Uterus (tissue), 2 donors: ENCODE measurements around the gene PLD1.

Source experiments
- POLR2A ChIP-seq, 2 donors: fragments of 450-650 bp; IDR thresholded peaks; one replicate each; pipeline ENCODE4 v1.6.1; 2016; ENCODE audit warnings: antibody characterized with exemption in 2 of 2, mild to moderate bottlenecking in 1 of 2, moderate library complexity in 1 of 2
- TF ChIP-seq, protein P1 (sequence below), 4 experiments: fragments of 200-600 bp in 2 of 4; fragments of 450-650 bp in 2 of 4; sonication (generic) in 2 of 4; IDR thresholded peaks; one replicate each; pipeline ENCODE4 v1.5.1; 2016 to 2019; ENCODE audit warnings: antibody characterized with exemption in 4 of 4, mild to moderate bottlenecking in 2 of 4, moderate library complexity in 1 of 4

DNA sequence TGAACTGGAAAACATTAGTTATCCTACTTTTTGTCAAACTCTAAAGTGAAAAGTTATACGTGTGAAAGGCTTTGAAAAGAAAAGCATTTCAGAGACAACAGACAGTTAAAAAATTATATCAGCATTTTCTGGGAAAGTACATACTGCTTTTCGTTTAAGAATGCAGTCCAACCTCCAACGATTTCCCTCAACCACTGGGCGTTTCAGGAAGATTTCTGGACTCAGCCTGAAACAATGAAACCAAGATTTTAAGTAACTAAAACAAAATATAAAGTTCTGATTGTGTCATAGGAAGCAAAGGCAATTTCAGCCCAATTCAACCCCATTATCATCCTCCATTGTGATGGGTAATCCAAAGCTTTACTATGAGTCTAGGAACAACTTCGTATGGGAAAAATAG is 110.7 kb downstream of the PLD1 start:
- TF ChIP-seq, protein P1, sequence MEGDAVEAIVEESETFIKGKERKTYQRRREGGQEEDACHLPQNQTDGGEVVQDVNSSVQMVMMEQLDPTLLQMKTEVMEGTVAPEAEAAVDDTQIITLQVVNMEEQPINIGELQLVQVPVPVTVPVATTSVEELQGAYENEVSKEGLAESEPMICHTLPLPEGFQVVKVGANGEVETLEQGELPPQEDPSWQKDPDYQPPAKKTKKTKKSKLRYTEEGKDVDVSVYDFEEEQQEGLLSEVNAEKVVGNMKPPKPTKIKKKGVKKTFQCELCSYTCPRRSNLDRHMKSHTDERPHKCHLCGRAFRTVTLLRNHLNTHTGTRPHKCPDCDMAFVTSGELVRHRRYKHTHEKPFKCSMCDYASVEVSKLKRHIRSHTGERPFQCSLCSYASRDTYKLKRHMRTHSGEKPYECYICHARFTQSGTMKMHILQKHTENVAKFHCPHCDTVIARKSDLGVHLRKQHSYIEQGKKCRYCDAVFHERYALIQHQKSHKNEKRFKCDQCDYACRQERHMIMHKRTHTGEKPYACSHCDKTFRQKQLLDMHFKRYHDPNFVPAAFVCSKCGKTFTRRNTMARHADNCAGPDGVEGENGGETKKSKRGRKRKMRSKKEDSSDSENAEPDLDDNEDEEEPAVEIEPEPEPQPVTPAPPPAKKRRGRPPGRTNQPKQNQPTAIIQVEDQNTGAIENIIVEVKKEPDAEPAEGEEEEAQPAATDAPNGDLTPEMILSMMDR (IDR thresholded peaks at IDR 0.05): no peak
- no peak for TF ChIP-seq POLR2A (IDR thresholded peaks at IDR 0.05)
